NCI-H82 treated with DMSO at 0.1 percent for 48 hours (cell line): ENCODE results near the gene MRPL30.
"Not testable (repeated sequence)": the region's sequence is repeated elsewhere in the genome, so short reads cannot be mapped to it uniquely, and the experiment has no call there.

Experiments
- DNase-seq: peaks from one replicate; lab custom pipeline; 2025; ENCODE audit not compliant: unreplicated experiment; lab: John Stamatoyannopoulos, UW

The MRPL30 gene

DNA sequence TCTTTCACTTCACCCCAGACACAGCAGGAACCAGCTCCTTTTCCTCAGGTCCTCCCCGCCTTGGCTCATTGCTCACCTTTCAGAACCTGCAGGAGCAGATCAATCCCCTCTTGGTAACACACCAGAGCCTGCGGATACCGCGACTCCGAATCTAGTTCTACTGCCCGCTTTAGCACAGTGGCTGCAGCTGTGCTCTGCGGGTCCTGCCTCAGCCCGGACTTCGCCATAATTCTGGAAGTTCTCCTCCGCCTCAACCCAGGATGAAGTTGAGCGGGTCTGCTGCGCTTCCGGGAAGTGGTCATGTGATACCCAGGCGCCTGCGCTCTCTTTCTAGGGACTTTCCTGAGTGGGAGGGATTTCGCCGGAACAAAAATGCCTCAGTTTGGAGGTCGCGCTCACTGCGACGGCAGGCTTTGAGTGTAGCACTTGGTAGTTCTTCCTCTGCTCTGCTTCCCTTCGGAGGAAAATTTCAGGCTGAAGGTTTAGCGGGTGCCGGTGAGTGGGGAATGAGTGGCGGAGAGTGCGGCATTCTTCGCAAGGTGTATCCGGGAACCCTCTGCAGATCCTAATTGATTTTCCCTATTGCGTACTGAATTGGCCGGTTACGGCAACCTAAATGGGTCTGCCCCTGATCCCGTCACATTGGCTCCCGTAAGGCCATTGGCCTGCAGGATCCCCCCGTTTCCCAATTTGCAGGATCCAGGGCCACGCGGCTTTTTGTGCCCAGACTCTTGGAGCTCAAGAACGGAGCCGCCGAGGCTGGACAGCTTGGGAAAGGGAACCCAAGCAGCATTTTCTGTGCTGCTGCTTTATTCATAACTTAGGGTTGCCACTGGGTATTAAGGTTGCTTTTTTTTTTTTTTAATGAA lies at the start of gene MRPL30, which contains the start of gene MITD1:
Gene MRPL30, plus strand, starts transcription at position 430 of the 869 bp plus-strand sequence. CDS start 5,020 bp downstream, outside the sequence.
Gene MITD1, minus strand, starts transcription at position 304 of the 869 bp plus-strand sequence. Its CDS starts 77 bp downstream, at position 227.
- DNase-seq = peak; percentile 85

DNA sequence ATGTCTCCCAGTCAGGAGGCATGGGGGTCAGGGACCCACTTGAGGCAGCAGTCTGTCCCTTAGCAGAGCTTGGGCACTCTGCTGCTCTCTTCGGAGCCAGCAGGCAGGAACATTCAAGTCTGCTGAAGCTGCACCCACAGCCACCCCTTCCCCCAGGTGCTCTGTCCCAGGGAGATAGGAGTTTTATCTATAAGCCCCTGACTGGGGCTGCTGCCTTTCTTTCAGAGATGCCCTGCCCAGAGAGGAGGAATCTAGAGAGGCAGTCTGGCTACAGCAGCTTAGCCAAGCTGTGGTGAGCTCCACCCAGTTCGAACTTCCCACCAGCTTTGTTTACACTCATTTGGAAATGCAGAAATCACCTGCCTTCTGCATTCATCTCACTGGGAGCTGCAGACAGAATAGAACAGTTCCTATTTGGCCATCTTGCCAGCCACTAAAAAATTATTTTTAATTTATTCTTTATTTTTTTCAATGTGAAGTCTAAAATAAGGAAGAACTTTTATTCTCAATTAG lies 45.9 kb upstream of the MRPL30 start:
- not testable (repeated sequence) for DNase-seq

DNA sequence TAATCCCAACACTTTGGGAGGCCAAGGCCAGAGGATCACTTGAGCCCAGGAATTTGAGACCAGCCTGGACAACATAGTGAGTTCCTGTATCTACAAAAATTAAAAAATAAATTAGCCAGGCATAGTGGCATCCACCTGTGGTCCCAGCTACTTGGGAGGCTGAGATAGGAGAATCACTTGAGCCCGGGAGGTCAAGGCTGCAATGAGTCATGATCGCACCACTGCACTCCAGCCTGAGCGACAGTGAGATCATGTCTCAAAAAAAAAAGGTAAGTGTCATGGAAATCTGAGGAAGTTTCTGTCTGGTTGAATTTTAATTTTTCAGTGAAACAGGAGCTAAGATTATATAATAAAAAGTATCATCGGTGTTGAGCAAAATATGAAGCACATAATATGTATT lies 42.0 kb upstream of the MRPL30 start:
- DNase-seq = no peak

DNA sequence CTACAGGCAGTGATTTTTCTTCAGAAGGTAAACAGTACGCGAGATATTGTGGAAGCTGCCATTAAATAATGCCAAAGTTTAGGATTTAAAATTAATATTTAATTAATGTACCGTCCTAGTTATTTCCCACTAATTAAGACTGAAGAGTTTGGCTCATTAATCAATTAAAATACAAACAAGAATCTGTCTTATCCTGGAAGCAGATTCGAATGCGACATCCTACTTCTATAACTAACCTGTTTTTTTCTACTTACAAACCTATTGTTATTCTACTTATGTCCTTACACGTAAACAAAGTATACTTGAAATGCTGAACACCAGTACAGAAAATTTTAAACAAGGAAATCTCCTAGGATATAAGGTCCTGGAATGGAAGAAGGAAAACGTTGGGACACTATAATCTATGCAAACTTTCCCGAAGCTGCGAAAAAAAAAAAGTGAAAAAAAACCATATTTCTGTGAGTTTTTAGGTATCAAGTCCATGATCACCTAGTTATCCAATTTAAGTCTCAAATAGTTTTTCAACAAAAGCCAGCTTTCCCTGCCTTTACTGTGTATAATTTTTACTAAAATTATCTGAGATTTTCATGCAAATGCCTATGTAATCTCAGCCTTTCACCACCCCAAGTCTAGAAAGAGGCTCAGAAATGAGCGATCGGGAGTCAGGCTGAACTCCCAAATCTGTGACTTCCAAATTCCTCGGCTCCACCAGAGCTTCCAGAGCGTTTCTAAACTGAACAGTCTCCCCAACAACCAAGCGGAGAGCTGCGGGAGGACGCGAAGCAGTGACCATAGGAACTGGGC lies 40.7 kb upstream of the MRPL30 start:
- DNase-seq = no peak

DNA sequence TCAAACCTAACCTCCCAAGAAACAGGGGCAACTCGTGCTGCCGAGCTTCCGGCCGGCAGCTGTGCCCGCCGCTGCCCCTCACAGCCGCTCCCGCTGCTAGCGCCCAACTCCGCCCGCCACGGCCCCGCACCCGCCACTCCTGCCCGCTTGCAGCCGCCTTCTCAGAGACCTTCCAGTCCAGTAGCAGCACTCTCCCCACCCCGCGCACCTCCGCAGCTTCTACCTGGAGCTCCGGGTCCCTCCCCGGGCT lies 40.2 kb upstream of the MRPL30 start:
- DNase-seq = no peak

DNA sequence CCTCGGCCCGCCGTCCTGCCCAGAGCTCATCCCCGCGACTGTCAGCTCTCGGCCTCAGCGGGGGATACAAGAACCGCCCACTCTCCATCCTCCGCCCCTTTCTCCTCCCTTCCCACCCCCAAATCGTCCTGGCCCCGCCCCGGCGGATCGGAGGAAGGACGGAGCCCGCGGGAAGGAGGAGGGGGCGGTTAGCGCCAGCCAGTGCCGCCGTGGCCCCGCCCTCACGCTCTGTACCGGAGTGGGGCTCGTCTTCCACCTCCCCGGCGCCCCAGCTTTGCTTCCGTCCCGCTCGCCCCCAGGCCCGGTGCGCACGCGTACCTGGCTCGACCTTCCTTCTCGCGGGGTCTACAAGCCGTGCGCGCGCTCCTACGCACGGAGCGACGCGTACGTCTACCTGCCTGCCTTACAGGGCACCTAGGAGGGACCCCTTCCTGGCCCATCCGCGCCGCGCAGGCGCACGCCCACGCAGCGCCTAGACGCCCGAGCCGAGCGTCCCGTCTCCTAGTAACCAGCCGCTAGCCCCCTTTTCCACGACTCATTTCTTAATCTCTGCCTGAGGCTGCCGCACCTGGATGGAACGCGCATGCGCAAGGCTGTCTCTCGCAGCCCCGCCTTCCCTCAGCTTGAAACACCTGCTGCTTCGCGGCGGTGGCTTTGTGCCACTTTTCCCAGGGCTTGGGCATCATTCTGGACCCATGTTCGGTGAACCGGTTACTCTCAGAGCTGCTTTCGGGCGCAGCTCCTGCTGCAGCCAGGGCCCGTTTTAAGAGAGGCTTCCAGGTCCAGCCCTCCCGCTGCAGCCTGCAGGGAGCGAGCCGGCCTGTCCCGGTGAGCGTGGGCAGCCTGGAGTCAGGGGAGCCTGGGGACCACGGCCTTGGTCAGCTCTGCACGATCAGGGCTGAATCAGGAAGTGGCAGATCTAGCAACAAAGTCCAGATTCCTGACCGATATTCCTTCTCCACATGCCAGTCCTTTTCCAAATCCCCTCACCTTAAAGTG lies 39.6 kb upstream of the MRPL30 start, which contains the start of gene C2orf15:
Gene C2orf15, plus strand, starts transcription at position 598 of the 999 bp plus-strand sequence. CDS start 8,852 bp downstream, outside the sequence.
- peak; percentile 87 for DNase-seq

DNA sequence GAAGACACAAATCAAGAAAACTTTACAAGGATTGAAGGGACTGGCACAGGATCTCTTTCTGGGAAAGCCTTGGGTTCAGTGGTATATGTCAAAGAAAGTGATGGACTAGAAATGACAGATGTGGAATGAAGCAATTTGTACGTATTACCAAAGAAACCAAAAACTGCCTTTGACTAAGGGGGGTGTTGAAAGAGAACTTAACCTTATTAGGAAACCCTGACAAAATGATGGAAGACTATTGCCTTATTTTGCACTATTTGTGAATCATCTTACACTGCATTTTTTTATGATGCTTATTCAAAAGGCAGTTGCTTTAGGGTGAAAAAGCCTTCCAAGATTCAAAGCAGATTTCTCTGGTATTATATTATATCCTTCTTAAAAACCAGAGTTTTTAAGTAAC lies 30.3 kb upstream of the MRPL30 start:
- no peak for DNase-seq

DNA sequence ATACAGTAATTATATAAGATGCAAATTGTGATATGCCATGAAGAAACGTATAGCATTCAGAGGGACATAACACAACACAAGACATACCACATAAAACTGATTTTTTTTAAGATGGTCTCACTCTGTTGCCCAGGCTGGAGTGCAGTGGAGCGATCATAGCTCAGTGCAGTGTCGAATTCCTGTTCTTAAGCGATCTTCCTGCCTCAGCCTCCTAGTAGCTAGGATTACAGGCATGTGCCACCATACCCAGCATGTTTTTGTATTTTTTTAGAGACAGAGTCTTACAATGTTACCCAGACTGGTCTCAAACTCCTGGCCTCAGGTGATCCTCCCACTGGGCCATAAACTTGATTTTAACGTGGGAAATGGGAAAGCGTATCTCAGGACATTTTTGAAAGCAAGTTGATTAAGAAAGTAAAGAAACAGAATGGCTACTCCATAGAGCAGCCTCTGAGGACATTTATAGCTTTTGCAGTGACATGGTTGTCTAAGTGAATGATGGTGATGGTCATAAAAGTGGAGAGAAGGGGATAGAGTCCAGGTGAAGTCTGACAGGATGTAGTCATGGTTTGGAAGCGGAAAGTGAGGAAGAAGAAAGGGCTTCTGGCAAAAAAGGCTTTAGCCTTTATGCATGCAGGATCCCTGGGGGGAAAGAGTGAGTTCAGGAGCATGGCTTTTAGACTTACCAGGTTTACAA lies 28.6 kb upstream of the MRPL30 start:
- DNase-seq = no peak

DNA sequence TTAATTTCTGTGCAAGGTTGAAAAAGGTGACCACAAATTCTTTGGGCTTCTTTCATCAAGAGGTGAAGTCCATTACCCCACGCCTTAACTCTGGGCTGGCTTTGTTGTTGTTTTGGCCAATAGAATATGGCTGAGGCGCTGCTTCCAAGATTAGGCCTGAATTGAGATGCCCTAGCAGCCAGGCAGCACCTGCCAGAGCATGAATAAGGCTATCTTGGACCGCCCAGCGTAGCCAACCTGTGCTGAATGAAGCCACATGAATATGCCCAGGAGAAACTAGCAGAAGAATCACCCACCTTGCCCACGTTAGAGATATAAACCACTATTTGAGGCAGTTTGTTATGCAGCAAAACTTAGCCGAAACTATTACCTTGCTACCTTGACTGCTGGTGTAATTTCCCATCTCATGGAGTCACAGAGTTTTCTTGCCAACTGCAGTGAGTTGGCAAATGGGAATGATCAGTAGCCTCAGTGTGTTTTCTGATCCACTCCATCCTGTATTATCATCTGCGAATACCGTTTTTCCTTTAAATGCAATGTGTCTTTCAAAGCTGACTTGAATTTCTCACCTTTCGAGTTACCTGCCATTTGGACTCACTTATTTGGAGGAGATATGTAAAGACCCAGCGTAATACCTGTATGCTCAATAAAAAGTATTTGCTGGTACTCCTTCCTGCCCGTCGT lies 26.9 kb upstream of the MRPL30 start:
- DNase-seq = no peak

DNA sequence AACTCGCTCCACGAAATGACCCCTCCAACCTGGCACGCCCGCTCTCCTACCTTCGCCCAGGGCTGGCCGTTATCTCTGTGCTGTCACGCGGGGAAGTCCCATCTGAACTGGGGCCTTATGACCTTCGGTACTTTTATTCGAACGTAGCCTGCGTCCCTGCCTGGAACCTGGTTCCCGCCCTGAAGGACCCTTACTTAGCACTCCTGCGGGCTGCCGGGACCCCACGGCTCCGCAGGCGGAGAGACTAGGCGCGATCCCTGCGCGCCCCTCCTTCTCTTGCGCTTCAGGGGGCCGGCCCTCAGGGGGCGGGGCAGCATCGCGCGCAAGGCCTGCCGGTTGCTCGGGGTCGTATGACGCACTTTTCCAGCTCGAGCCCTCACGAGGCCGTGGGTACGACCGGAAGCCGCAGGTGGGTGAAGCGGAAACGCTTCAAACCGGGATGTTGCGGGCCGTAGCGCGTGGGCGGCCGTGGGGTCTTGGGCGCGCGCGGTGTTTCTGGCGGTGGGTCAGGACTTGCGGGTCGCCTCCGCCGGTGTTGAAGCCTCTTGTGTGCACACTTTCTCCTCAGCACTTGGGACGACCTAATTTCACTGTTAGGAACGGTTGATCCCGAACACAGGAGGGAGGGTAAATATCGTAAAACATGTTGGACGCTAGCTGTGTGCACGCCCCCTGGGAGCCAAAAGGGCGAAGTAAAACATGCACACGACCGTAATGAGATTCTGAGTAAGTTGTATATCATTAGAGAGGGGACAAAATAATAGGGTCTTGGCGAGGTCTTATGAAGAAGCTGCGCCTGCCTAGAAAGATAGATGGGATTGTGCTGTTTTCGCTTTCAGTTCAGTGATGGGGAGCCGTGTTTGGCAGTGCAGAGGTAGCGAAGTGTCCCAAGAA lies 26.1 kb upstream of the MRPL30 start, which contains the start of the genes LIPT1 and TSGA10:
Gene LIPT1, plus strand, starts transcription at position 325 of the 894 bp plus-strand sequence. CDS start 6,991 bp downstream, outside the sequence.
Gene TSGA10, minus strand, starts transcription at position 300 of the 894 bp plus-strand sequence. CDS start 45,503 bp downstream, outside the sequence.
- DNase-seq = peak; percentile 72

DNA sequence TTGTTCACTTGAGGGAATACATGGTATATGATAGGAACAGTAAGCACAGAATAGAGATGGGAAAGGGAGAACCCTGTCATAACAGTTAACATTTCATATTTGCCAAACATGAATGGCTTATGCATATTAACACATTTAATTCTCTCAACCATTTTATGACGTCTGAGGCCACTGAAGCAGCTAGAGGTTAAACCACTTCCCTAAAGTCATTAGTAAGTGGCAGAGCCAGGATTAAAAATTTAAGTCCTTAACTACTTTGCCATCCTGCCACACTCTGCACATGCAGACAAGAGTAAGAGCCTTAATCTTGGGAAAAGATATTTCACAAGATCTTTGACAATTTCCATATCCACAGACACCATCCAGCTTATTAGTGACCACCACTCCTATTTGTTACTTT lies 24.1 kb upstream of the MRPL30 start:
- DNase-seq = no peak

DNA sequence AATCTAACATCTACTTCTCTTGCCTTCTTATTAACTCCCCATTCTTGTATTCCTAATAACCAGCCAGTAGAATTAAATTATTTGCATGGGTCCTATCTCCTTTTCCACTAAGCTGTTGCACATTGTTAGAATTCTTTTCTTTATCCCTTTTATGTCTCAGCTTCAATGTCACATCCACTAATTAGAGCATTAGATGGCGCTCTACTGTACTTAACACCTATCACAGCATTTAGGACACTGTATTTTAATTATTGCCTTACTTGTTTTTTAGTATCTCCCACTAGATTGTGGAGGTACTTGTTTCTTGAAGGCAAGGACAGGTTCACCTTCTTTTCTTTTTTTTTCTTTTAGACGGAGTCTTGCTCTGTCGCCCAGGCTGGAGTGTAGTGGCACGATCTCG lies 22.4 kb upstream of the MRPL30 start:
- DNase-seq = no peak

DNA sequence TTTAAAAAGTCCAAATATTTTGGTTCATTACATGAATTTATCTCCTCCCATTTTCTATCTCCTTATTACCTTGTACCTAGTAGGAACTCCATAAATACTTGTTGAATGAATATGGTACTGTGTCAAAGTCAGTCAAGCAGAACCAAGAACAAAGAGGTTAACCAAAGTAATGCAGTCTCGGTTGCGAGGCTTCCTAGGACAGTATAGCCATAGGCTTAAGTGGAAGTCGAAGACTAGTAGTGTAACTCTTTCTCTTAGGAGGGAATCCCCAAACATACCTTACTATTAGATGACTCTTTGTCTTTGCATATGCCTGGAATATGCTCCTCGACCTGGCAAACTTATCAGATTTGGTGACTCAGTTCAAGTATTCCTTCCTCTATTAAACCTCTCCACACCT lies 21.4 kb upstream of the MRPL30 start:
- DNase-seq = no peak

DNA sequence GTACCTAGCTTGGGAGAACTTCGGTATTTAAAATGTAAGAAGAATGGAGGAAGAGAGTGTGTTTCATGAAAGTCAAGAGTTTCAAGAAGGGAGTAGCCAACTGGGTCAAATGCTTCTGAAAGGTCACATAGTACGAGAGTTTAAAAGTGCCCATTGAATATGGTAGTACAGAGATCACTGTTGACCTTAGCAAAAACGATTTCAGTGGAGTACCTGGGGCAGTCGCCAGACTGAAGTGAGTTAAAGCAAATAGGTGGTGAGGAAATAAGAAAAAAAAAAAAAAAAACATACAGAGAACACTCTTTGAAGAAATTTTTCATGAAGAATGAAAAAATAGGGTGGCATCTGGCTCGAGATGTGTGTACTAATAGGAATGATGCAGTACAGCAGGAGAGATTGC lies 14.8 kb upstream of the MRPL30 start:
- no peak for DNase-seq

DNA sequence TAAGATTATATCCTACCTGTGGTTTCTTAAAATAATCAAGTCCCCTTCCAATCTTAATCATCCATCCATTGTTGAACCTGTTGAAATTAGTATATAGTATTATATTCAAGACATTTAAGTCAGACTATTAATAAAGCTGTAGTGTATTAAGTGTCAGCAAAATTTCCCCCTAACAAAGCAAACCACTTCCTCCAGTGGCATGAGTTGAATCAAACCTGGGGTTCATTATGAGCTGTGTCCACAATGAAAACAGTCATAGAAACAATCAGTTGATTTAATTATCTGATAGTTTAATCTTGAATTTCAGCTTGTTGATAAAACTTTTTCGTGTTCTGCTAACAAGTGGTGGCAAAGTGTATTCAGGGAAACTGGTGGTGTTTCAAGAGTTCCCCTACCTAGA lies 11.4 kb upstream of the MRPL30 start:
- DNase-seq = no peak

DNA sequence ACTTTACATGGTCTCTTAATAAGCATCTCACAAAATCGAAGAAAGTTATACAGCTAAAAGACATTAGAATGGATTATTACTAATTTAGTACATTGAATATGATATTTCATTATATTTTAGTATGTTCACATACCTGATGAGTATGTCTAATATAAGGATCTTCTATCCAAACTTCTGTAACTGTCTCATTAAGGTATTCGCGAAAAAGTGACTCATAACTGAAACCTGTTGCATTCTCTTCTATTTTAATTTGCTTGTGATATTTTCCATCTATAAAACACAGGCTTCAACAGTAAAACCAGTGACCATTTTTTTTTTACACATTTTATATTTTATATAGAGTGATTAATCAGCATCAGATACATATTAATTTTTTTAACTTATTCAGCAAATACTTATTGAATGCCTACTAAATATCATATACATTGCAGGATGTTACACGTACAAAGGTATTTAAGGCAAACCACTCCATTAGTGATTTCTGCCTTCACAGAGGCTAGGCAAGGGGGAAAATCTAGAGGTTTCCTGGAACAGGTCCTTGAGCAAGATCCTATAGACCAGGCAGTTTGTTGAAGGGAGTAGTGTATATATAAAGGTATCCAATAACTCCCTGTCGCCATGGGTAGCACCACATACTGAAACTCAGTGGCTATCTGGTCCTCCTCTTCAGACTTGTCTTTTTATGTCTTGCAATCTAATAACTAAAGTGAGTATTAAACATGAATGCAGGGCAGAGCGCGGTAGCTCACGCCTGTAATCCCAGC lies 9.4 kb upstream of the MRPL30 start:
- DNase-seq = no peak

DNA sequence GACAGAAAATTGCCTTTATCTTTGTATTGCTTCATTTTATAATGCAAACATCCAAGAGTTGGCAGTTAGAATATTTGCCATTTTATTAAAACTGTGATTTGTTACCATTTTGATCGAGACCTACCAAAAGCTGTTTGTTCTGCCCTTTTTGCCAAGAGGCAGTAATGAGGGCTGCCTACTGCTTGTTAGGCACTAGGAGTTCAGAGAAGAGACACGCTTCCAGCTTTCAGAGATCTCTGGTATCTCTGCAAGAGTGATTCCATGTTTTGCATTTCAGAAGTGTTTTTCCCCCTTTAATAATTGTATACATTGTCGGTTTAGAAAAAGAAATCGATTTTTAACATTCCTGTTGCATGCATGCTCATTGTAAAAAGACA lies 628 bp downstream of the MRPL30 start:
- DNase-seq = no peak

DNA sequence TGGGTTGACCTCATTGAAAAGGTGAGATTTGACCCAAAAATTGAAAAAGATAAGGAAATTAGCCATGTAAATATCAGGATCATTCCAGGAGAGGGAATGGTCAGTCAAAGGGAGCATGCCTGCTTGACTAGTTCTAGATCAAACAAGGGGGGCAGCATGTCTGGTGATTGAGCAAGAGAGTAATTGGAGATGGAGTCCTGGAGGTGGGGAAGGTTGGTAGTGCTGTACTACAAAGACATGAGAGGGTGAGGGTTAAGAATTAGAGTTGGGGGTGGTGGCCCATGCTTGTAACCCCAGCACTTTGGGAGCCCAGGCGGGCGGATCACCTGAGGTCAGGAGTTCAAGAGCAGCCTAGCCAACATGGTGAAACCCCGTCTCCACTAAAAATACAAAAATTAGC lies 2.0 kb downstream of the MRPL30 start:
- no peak for DNase-seq
